Liver (tissue), 9 donors: ENCODE measurements around the gene AMMECR1. TPM values are rescaled to one million over a fixed set of nuclear protein-coding genes. Genes with fewer than 3 reads are reported as not detected.

Source experiments
- DNase-seq: peaks from one replicate; pipeline ENCODE4 v3.0.0-alpha.2; 2017; ENCODE audit warnings: low spot score
- H3K27ac ChIP-seq, 2 donors: one replicate each; pipeline ENCODE4 v1.7.0; 2013; ENCODE audit warnings: inconsistent platforms in 2 of 2, low read length in 2 of 2, control low read depth in 1 of 2, low read depth in 1 of 2, mild to moderate bottlenecking in 1 of 2
- H3K27me3 ChIP-seq, 4 donors: one replicate each; pipeline versions ENCODE4 v1.6.1 to v1.7.0; 2013; ENCODE audit warnings: low read length in 3 of 4, inconsistent platforms in 1 of 4, mild to moderate bottlenecking in 1 of 4, moderate library complexity in 1 of 4; ENCODE audit not compliant: control insufficient read depth in 4 of 4, insufficient read depth in 4 of 4
- H3K36me3 ChIP-seq, 4 donors: one replicate each; pipeline versions ENCODE4 v1.6.1 to v1.7.0; 2013; ENCODE audit warnings: low read length in 3 of 4, mild to moderate bottlenecking in 3 of 4, low read depth in 1 of 4, moderate library complexity in 1 of 4; ENCODE audit not compliant: control insufficient read depth in 4 of 4, insufficient read depth in 3 of 4
- H3K4me1 ChIP-seq, 4 donors: one replicate each; pipeline versions ENCODE4 v1.6.1 to v1.7.0; 2013; ENCODE audit warnings: low read length in 3 of 4, mild to moderate bottlenecking in 3 of 4, moderate library complexity in 1 of 4; ENCODE audit not compliant: control insufficient read depth in 4 of 4, insufficient read depth in 4 of 4
- H3K4me3 ChIP-seq, 3 donors: one replicate each; pipeline versions ENCODE4 v1.6.1 to v1.7.0; 2013; ENCODE audit warnings: low read length in 3 of 3, control low read depth in 1 of 3, low read depth in 1 of 3, mild to moderate bottlenecking in 1 of 3
- H3K9ac ChIP-seq, 2 donors: one replicate each; pipeline ENCODE4 v1.7.0; 2013; ENCODE audit warnings: low read length in 2 of 2, mild to moderate bottlenecking in 2 of 2, moderate library complexity in 2 of 2, control low read depth in 1 of 2, low read depth in 1 of 2
- H3K9me3 ChIP-seq, 4 donors: one replicate each; pipeline versions ENCODE4 v1.6.1 to v1.7.0; 2013; ENCODE audit warnings: low read length in 3 of 4; ENCODE audit not compliant: control insufficient read depth in 4 of 4
- ATF3 ChIP-seq: IDR thresholded peaks from 2 replicates; pipeline ENCODE4 v1.6.1; 2016; ENCODE audit warnings: antibody characterized with exemption
- CTCF ChIP-seq: fragments of 150-350 bp; IDR thresholded peaks from 2 replicates; pipeline ENCODE4 v1.5.1; 2017; ENCODE audit warnings: improper control_type of control experiment, low read depth, low read length; ENCODE audit not compliant: missing input control
- EGR1 ChIP-seq, 2 donors: IDR thresholded peaks; 2 replicates each; pipeline ENCODE4 v1.6.1; 2016 to 2018; ENCODE audit warnings: antibody characterized with exemption in 2 of 2, low read depth in 2 of 2
- FOXA1 ChIP-seq: IDR thresholded peaks from 2 replicates; pipeline ENCODE4 v1.6.1; 2016; ENCODE audit warnings: antibody characterized with exemption
- FOXA2 ChIP-seq: IDR thresholded peaks from 2 replicates; pipeline ENCODE4 v1.6.1; 2016; ENCODE audit warnings: antibody characterized with exemption
- GABPA ChIP-seq, 2 donors: IDR thresholded peaks in 1 of 2; conservative IDR thresholded peaks in 1 of 2; 2 replicates each; pipeline ENCODE4 v1.6.1; 2016; ENCODE audit warnings: antibody characterized with exemption in 2 of 2, mild to moderate bottlenecking in 1 of 2, moderate library complexity in 1 of 2
- HNF4A ChIP-seq, 2 donors: conservative IDR thresholded peaks; 2 replicates each; pipeline ENCODE4 v1.6.1; 2016; ENCODE audit warnings: antibody characterized with exemption in 2 of 2, mild to moderate bottlenecking in 2 of 2
- HNF4G ChIP-seq: IDR thresholded peaks from 2 replicates; pipeline ENCODE4 v1.6.1; 2016; ENCODE audit warnings: antibody characterized with exemption
- NR2F2 ChIP-seq: IDR thresholded peaks from 2 replicates; pipeline ENCODE4 v1.6.1; 2016; ENCODE audit warnings: antibody characterized with exemption
- RAD21 ChIP-seq, 2 donors: IDR thresholded peaks; 2 replicates each; pipeline ENCODE4 v1.6.1; 2016; ENCODE audit warnings: antibody characterized with exemption in 2 of 2, mild to moderate bottlenecking in 2 of 2
- REST ChIP-seq: IDR thresholded peaks from 2 replicates; pipeline ENCODE4 v1.6.1; 2016; ENCODE audit warnings: antibody characterized with exemption, mild to moderate bottlenecking
- RXRA ChIP-seq, 2 donors: IDR thresholded peaks; 2 replicates each; pipeline ENCODE4 v1.6.1; 2017 to 2018; ENCODE audit warnings: antibody characterized with exemption in 2 of 2, mild to moderate bottlenecking in 1 of 2
- SP1 ChIP-seq: IDR thresholded peaks from 2 replicates; pipeline ENCODE4 v1.6.1; 2018; ENCODE audit warnings: antibody characterized with exemption, mild to moderate bottlenecking
- TAF1 ChIP-seq: conservative IDR thresholded peaks from 2 replicates; pipeline ENCODE4 v1.6.1; 2016; ENCODE audit warnings: antibody characterized with exemption, mild to moderate bottlenecking
- YY1 ChIP-seq: IDR thresholded peaks from 2 replicates; pipeline ENCODE4 v1.6.1; 2016; ENCODE audit warnings: antibody characterized with exemption, mild to moderate bottlenecking
- WGBS: extraction: QIAGEN DNeasy Blood & Tissue Kit; methylation state at CpG from one replicate; pipeline ENCODE4 v1.1.7; 2013; 5-methylcytosine and 5-hydroxymethylcytosine counted together
- polyA plus RNA-seq, 2 donors: library from polyadenylated mRNA; stranded (reverse) in 1 of 2; unstranded in 1 of 2; fragments of 200-250 nt in 1 of 2; fragments of >200 nt in 1 of 2; fragmentation: Nextera tagmentation in 1 of 2; extraction: Ambion mirVana in 1 of 2; gene quantifications; one replicate each; pipeline versions ENCODE4 v1.2.1 to v1.2.3, GENCODE V29; 2013 to 2015
- total RNA-seq, 2 donors: library from RNA; depleted of rRNA; stranded (reverse); fragments of >200 nt; gene quantifications; one replicate each; pipeline ENCODE4 v1.2.3, GENCODE V29; 2014
- TF ChIP-seq, protein P1 (sequence below): IDR thresholded peaks from 2 replicates; pipeline ENCODE4 v1.6.1; 2016; ENCODE audit warnings: antibody characterized with exemption
- TF ChIP-seq, protein P2 (sequence below): IDR thresholded peaks from 2 replicates; pipeline ENCODE4 v1.6.1; 2016; ENCODE audit warnings: antibody characterized with exemption
- donor health status: healthy.
- donor health status: healthy.
- donor health status: healthy.
- donor health status: healthy.
- donor health status: healthy.

Gene AMMECR1
- total and polyA plus RNA-seq, 4 donors: 1.7 to 30.9 (median 3.6) TPM

GRCh38 chrX:110248578-110248977 is 69.3 kb downstream of the AMMECR1 start:
- TF ChIP-seq HNF4G (no peak), SP1 (no peak), NR2F2 (no peak), ATF3 (no peak), YY1 (no peak), HNF4A (conservative IDR thresholded peaks at IDR 0.05) (no peak), FOXA1 (no peak), REST (no peak), FOXA2 (no peak), RAD21 (IDR thresholded peaks at IDR 0.05) (no peak), TAF1 (no peak), GABPA (IDR thresholded peaks at IDR 0.05 in 1 of 2, conservative IDR thresholded peaks at IDR 0.05 in 1 of 2) (no peak), RXRA (IDR thresholded peaks at IDR 0.05) (no peak), EGR1 (IDR thresholded peaks at IDR 0.05; ENCODE audit: low read depth in 2 of 2) (no peak), CTCF (no peak)
- TF ChIP-seq, protein P1, sequence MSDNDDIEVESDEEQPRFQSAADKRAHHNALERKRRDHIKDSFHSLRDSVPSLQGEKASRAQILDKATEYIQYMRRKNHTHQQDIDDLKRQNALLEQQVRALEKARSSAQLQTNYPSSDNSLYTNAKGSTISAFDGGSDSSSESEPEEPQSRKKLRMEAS: no peak
- TF ChIP-seq, protein P2, sequence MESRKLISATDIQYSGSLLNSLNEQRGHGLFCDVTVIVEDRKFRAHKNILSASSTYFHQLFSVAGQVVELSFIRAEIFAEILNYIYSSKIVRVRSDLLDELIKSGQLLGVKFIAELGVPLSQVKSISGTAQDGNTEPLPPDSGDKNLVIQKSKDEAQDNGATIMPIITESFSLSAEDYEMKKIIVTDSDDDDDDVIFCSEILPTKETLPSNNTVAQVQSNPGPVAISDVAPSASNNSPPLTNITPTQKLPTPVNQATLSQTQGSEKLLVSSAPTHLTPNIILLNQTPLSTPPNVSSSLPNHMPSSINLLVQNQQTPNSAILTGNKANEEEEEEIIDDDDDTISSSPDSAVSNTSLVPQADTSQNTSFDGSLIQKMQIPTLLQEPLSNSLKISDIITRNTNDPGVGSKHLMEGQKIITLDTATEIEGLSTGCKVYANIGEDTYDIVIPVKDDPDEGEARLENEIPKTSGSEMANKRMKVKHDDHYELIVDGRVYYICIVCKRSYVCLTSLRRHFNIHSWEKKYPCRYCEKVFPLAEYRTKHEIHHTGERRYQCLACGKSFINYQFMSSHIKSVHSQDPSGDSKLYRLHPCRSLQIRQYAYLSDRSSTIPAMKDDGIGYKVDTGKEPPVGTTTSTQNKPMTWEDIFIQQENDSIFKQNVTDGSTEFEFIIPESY: no peak
- Histone ChIP-seq H3K36me3 (no peaks in the 10 kb centered on the region), H3K9ac (no peak overlapping the region), H3K27me3 (no peaks in the 10 kb centered on the region), H3K4me1 (no peaks in the 10 kb centered on the region), H3K4me3 (no peak overlapping the region), H3K27ac (no peak overlapping the region), H3K9me3 (no peaks in the 10 kb centered on the region)
- WGBS: 78% methylated on average over 1 of the region's 1 CpG
- DNase-seq: no peak

GRCh38 chrX:110245011-110245410 is 72.9 kb downstream of the AMMECR1 start:
- H3K36me3 ChIP-seq: no peaks in the 10 kb centered on the region
- H3K9me3 ChIP-seq: no peaks in the 10 kb centered on the region
- H3K4me3 ChIP-seq: no peak overlapping the region
- no peaks in the 10 kb centered on the region for H3K4me1 ChIP-seq
- H3K27ac ChIP-seq: no peak overlapping the region
- TF ChIP-seq EGR1 (IDR thresholded peaks at IDR 0.05; ENCODE audit: low read depth in 2 of 2) (no peak), TAF1 (no peak), CTCF (no peak)
- H3K9ac ChIP-seq: no peak overlapping the region
- H3K27me3 ChIP-seq: no peaks in the 10 kb centered on the region
- DNase-seq: no peak
